HEK293 (cell line): ENCODE measurements around the gene FAHD2A.

ENCODE experiments used
- CTCF ChIA-PET: fragments of 350-600 bp; formaldehyde crosslinking; extraction: SDS; loops from one replicate; lab custom pipeline; 2021; ENCODE audit warnings: antibody characterized with exemption; lab: Yijun Ruan, JAX
- POLR2A ChIA-PET: fragments of 300-600 bp; formaldehyde crosslinking; extraction: SDS; loops from one replicate; lab custom pipeline; 2020; ENCODE audit warnings: antibody characterized with exemption, inconsistent platforms; lab: Yijun Ruan, JAX
- H3K27ac ChIP-seq: fragments of 200-500 bp; sonication (Bioruptor generic); 2 replicates; pipeline ENCODE4 v1.5.1; 2014; ENCODE audit warnings: low read depth, low read length, control low read depth, inconsistent platforms; ENCODE audit errors: extremely low read depth
- H3K36me3 ChIP-seq, 2 experiments: fragments of 200-500 bp in 1 of 2; sonication (Bioruptor generic) in 1 of 2; 1 replicate in 1 of 2; 2 replicates in 1 of 2; pipeline ENCODE4 v1.5.1; 2014 to 2017; ENCODE audit warnings: inconsistent platforms in 2 of 2, low read length in 2 of 2; ENCODE audit not compliant: control insufficient read depth in 2 of 2, insufficient read depth in 1 of 2
- H3K4me1 ChIP-seq: fragments of 200-500 bp; sonication (Bioruptor generic); 2 replicates; pipeline ENCODE4 v1.5.1; 2014; ENCODE audit warnings: mild to moderate bottlenecking, low read length, inconsistent platforms; ENCODE audit not compliant: control insufficient read depth, insufficient read depth
- H3K4me3 ChIP-seq: 2 replicates; pipeline ENCODE4 v1.5.1; 2011; ENCODE audit warnings: low read depth, mild to moderate bottlenecking, control low read depth, low read length, moderate library complexity
- H3K9me3 ChIP-seq: fragments of 200-500 bp; sonication (Bioruptor generic); 2 replicates; pipeline ENCODE4 v1.5.1; 2014; ENCODE audit warnings: low read depth, low read length, inconsistent platforms; ENCODE audit not compliant: control insufficient read depth, insufficient read depth
- CTCF ChIP-seq: fragments of 450-650 bp; formaldehyde crosslinking; IDR thresholded peaks from 2 replicates; pipeline ENCODE4 v1.5.1; 2016; ENCODE audit warnings: missing biosample characterization, missing genetic modification characterization
- ELK4 ChIP-seq: IDR thresholded peaks from 2 replicates; pipeline ENCODE4 v1.6.1; 2011; ENCODE audit warnings: mild to moderate bottlenecking, low read depth, low read length, borderline replicate concordance
- GFI1B ChIP-seq: fragments of 450-650 bp; formaldehyde crosslinking; IDR thresholded peaks from 2 replicates; pipeline ENCODE4 v1.5.1; 2016; ENCODE audit warnings: missing biosample characterization, missing genetic modification characterization
- GLI2 ChIP-seq: fragments of 450-650 bp; formaldehyde crosslinking; IDR thresholded peaks from 2 replicates; pipeline ENCODE4; 2017; ENCODE audit warnings: missing biosample characterization, missing genetic modification characterization, low read depth, borderline replicate concordance
- KLF17 ChIP-seq: fragments of 450-650 bp; formaldehyde crosslinking; IDR thresholded peaks from 2 replicates; pipeline ENCODE4 v1.5.1; 2016; ENCODE audit warnings: missing biosample characterization, missing genetic modification characterization
- OVOL3 ChIP-seq: fragments of 450-650 bp; formaldehyde crosslinking; IDR thresholded peaks from 2 replicates; pipeline ENCODE4 v1.5.1; 2016; ENCODE audit warnings: missing biosample characterization, missing genetic modification characterization
- PRDM4 ChIP-seq: fragments of 450-650 bp; formaldehyde crosslinking; IDR thresholded peaks from 2 replicates; pipeline ENCODE4 v1.5.1; 2017; ENCODE audit warnings: missing biosample characterization, missing genetic modification characterization
- SCRT2 ChIP-seq: fragments of 450-650 bp; formaldehyde crosslinking; IDR thresholded peaks from 2 replicates; pipeline ENCODE4 v1.5.1; 2016; ENCODE audit warnings: missing biosample characterization, missing genetic modification characterization
- SP7 ChIP-seq: fragments of 450-650 bp; formaldehyde crosslinking; IDR thresholded peaks from 2 replicates; pipeline ENCODE4 v1.5.1; 2016; ENCODE audit warnings: missing biosample characterization, missing genetic modification characterization
- TRIM28 ChIP-seq: IDR thresholded peaks from 2 replicates; pipeline ENCODE4 v1.6.1; 2011; ENCODE audit warnings: low read length, control low read depth, borderline replicate concordance
- YY1 ChIP-seq: fragments of 450-650 bp; formaldehyde crosslinking; IDR thresholded peaks from 2 replicates; pipeline ENCODE4 v1.5.1; 2018; ENCODE audit warnings: missing biosample characterization, missing genetic modification characterization
- ZNF112 ChIP-seq: fragments of 450-650 bp; formaldehyde crosslinking; IDR thresholded peaks from 2 replicates; pipeline ENCODE4 v1.5.0; 2017; ENCODE audit warnings: missing biosample characterization, missing genetic modification characterization
- ZNF140 ChIP-seq: fragments of 450-650 bp; formaldehyde crosslinking; IDR thresholded peaks from 2 replicates; pipeline ENCODE4 v1.5.1; 2016; ENCODE audit warnings: missing biosample characterization, missing genetic modification characterization
- ZNF157 ChIP-seq: fragments of 450-650 bp; formaldehyde crosslinking; IDR thresholded peaks from 2 replicates; pipeline ENCODE4 v1.5.1; 2016; ENCODE audit warnings: missing biosample characterization, missing genetic modification characterization
- ZNF266 ChIP-seq: fragments of 450-650 bp; formaldehyde crosslinking; IDR thresholded peaks from 2 replicates; pipeline ENCODE4 v1.5.1; 2016; ENCODE audit warnings: missing biosample characterization, missing genetic modification characterization, low read depth
- ZNF423 ChIP-seq: fragments of 450-650 bp; formaldehyde crosslinking; IDR thresholded peaks from 2 replicates; pipeline ENCODE4 v1.5.1; 2016; ENCODE audit warnings: missing biosample characterization, missing genetic modification characterization
- ZNF600 ChIP-seq: fragments of 450-650 bp; formaldehyde crosslinking; IDR thresholded peaks from 2 replicates; pipeline ENCODE4 v1.5.1; 2016; ENCODE audit warnings: missing biosample characterization, missing genetic modification characterization
- ZNF704 ChIP-seq: fragments of 450-650 bp; formaldehyde crosslinking; IDR thresholded peaks from 2 replicates; pipeline ENCODE4 v1.5.1; 2016; ENCODE audit warnings: missing biosample characterization, missing genetic modification characterization
- ZNF76 ChIP-seq: fragments of 450-650 bp; formaldehyde crosslinking; IDR thresholded peaks from 2 replicates; pipeline ENCODE4; 2016; ENCODE audit warnings: low read depth, missing biosample characterization, missing genetic modification characterization, borderline replicate concordance
- ZNF768 ChIP-seq: fragments of 450-650 bp; formaldehyde crosslinking; IDR thresholded peaks from 2 replicates; pipeline ENCODE4 v1.5.1; 2018; ENCODE audit warnings: missing biosample characterization, mild to moderate bottlenecking, missing genetic modification characterization
- ZNF791 ChIP-seq: fragments of 450-650 bp; formaldehyde crosslinking; IDR thresholded peaks from 2 replicates; pipeline ENCODE4 v1.5.1; 2016; ENCODE audit warnings: missing biosample characterization, missing genetic modification characterization
- ZNF792 ChIP-seq: fragments of 450-650 bp; formaldehyde crosslinking; IDR thresholded peaks from 2 replicates; pipeline ENCODE4 v1.5.1; 2016; ENCODE audit warnings: missing biosample characterization, missing genetic modification characterization
- ZXDB ChIP-seq: fragments of 450-650 bp; formaldehyde crosslinking; IDR thresholded peaks from 2 replicates; pipeline ENCODE4 v1.5.1; 2016; ENCODE audit warnings: missing biosample characterization, missing genetic modification characterization

The FAHD2A gene

GRCh38 chr2:95359031-95359430, 43.5 kb upstream of the FAHD2A start:
- no peaks in the 10 kb centered on the region for H3K9me3 ChIP-seq
- TF ChIP-seq ZNF423 (tag by site-specific recombination): no peak
- TF ChIP-seq ZNF768: no peak
- no peak for TF ChIP-seq ZNF140
- TF ChIP-seq TRIM28: no peak
- no peak for TF ChIP-seq KLF17
- no peak for TF ChIP-seq ZNF112 (tag by site-specific recombination)
- no peak for TF ChIP-seq GFI1B (tag by site-specific recombination)
- no peak for TF ChIP-seq GLI2 (tag by site-specific recombination)
- TF ChIP-seq YY1 (tag by site-specific recombination): no peak
- no peak for TF ChIP-seq ZNF76
- TF ChIP-seq ZNF266 (tag by site-specific recombination): no peak
- TF ChIP-seq CTCF (tag by site-specific recombination): no peak
- no peak overlapping the region for H3K27ac ChIP-seq
- H3K4me3 ChIP-seq: no peak overlapping the region
- CTCF ChIA-PET: interaction anchor here (0.7 to 0.9 kb wide), 2 partner anchors 8 to 30 kb away, joined by 3 read pairs; no protein-coding TSS in a partner anchor
- H3K4me1 ChIP-seq: no peaks in the 10 kb centered on the region
- POLR2A ChIA-PET: no interaction called here
- H3K36me3 ChIP-seq: no peaks in the 10 kb centered on the region

- Histone ChIP-seq H3K4me1 (no peaks in the 10 kb centered on the region), H3K36me3 (no peaks in the 10 kb centered on the region), H3K9me3 (no peaks in the 10 kb centered on the region), H3K27ac (no peak overlapping the region), H3K4me3 (no peak overlapping the region)
- ChIA-PET CTCF (interaction anchor here (0.9 kb wide), 1 partner anchor 29 kb away, joined by 3 read pairs; no protein-coding TSS in a partner anchor), POLR2A (no interaction called here)
- peak; percentile 47 for TF ChIP-seq SCRT2 (tag by site-specific recombination)
- no peak for TF ChIP-seq OVOL3 (tag by site-specific recombination)
- no peak for TF ChIP-seq ZNF704 (tag by site-specific recombination)
- no peak for TF ChIP-seq ZNF157 (tag by site-specific recombination)
These were observed 43.0 kb upstream of the FAHD2A start for GRCh38 chr2:95359501-95359930.

GRCh38 chr2:95361216-95361980, 41.1 kb upstream of the FAHD2A start:
- Histone ChIP-seq H3K36me3 (no peaks in the 10 kb centered on the region), H3K4me1 (no peaks in the 10 kb centered on the region), H3K27ac (no peak overlapping the region), H3K9me3 (no peaks in the 10 kb centered on the region), H3K4me3 (no peak overlapping the region)
- ChIA-PET POLR2A (no interaction called here), CTCF (interaction anchor here (1.2 kb wide), 1 partner anchor 28 kb away, joined by 5 read pairs; no protein-coding TSS in a partner anchor)
- TF ChIP-seq ZNF600 (tag by site-specific recombination) (no peak), ELK4 (no peak), ZNF791 (tag by site-specific recombination) (no peak), SP7 (tag by site-specific recombination) (no peak), ZXDB (no peak), ZNF792 (no peak), PRDM4 (tag by site-specific recombination) (no peak)
